HG03039 (cell line): ENCODE results near the gene SCARF1.

Experiments used
- ATAC-seq: cut with Tn5 transposase; IDR thresholded peaks from one replicate; pipeline ENCODE4 v1.9.1; 2021; ENCODE audit warnings: mild to moderate bottlenecking, moderate library complexity; ENCODE audit not compliant: unreplicated experiment

SCARF1 gene

DNA sequence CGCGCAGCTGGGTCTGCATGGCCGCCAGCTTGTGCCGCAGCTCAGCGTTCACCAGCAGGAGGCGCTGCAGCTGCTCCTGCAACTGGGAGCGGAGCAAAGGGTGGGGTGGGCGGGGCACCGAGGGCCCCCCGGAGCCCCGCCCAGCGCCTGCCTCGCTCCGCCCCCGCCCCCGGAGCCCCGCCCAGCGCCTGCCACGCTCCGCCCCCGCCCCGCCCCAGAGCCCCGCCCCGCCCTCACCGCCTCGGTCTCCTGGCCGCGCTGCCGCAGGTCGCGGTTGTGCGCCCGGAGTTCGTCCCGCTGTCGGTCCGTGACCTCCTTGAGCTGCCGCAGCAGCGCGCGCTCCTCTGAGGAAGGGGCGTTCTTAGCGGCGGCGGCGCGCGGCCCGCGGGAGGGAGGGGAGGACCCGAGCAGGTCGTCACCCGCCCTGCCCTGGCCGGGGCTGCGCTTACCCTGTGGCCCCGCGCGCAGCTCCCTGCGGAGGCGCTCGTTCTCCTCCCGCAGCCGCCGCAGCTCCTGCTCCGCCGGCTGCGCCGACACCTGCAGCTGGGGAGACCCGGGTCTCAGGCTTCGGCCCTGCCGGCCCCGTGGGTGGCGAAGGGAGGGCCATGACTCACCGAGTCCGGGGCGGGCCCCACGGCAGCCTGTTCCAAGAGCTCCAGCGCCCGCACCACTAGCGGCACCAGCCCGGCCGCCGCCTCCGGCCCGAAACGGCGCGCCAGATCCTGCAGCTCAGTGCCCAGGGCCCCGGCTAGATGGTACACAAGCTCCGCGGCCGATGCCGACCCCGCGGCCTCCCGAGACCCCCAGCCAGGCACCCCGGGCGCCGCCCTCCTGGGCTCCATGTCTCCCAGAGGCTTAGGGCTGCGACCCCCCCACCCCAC lies 3.7 kb upstream of the SCARF1 start:
- peak; percentile 47 for ATAC-seq

DNA sequence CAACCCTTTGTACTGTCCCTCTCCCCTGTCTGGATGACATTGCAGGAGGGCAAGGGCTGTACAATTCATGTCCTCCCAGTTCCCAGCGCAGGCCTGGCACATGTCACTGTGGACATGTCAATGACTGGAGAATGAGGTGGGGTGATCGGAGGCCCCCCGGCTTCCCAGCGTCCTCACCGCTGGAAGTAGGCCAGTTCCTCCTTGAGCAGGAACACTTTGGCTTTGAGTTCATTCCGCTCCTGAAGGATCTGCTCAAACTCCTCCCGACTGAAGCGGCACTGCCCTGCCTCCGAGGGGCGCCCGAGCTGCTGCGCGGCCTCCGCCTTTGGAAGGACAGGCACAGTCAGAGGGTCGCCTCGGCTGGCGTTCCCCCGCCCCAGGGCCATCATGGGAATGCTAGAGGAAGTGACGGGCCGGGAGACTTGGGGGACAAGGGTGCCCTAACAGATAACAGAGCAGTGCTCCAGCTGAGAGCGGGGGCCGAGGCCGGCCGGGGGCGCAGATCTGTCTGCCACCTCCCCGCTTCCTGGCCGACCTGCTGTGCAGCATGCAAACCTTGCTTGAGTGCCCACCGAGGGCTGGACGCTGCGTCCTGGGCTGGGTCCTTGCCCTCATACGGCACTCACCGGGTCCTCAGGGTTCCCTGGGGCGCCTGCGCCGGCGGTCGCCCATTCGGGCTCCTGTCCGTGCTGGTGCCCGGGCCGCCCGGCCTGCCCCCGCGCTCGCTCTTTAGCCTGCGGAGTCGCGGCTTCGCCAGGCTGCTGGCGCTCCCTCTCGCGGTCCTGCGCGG lies 2.8 kb upstream of the SCARF1 start:
- ATAC-seq = no peak

DNA sequence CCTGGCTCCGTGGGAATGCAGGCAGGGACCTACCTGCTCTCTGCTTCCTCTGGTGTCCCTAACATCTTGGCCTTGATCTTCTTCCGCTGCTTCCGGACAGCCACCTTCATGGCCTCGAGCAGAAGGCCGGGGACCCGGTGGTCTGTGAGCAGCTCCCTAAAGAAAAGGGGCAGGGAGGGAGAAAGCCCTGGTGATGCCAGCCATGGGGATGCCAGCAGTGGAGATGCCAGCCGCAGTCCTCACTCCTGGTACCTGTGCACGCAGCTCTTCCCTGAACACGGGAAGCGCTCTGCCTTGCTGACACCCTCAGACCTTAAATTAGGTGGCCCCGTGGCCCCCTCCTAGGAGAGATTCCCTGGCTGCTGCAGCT lies 2.3 kb upstream of the SCARF1 start:
- ATAC-seq = no peak

DNA sequence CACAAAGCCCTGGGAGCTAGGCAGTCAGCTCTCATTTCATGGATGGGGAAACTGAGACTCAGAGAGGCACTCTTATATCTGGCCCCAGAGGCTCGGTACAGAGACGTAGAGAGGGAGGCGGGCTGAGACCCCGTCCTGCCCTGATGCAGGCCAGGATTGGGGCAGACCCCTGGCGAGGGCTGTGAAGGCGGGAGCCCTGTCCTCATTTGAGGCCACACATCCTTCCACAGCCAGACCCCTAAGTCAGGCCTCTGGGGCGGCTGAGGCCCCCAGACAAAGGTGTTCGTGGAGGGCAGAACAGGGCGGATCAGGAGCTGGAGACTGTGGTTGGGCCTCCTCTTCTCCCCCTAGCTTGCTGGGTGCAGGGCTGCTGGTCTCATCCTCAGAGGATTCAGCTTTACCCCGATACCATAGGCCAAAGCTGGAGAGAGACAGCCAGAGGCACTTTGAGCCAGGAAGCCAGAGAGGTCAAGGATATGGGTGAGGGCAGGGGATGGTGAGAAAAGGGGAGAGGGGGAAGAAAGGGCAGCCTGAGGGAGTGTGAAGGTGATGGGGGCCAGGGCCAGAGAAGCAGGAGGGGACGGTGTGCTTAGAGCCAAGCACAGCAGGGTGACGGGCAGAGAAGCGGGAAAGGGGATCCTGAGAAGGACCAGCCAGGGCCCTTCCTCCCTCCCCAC lies 805 bp upstream of the SCARF1 start:
- ATAC-seq = no peak

DNA sequence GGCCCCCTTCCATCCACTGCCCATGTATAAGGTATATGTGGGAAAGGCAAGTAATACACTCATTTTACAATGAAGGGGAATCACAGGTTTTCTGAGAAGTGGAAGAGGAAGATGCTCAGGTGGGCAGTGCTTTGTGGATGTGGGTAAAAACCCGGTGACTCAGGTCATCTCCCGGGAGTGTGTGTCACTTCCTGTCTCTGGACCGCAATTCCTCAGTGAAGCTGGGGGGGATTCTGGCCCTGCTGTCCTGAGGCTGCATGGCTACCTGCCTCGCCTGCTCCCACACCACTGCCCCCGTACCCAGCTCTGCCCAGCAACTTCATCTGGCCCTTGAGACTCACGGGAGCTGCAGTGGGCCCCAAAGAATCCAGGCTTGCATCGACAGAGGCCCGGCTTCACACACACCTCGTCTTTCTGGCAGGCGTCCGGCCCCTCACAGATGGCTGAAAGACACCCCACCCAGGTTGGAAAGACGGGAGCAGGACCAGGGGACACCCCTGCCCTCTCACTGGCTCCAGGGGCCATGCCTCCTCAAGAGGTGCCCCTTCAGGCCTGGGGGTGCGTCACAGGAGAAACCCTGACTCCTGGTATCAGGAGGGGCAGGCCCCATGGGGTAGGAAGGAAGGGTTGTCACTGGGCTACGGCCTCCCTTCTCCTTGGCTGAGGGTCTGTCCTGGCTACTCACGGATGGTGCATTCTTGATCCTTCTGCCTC lies 882 bp downstream of the SCARF1 start:
- no peak for ATAC-seq

DNA sequence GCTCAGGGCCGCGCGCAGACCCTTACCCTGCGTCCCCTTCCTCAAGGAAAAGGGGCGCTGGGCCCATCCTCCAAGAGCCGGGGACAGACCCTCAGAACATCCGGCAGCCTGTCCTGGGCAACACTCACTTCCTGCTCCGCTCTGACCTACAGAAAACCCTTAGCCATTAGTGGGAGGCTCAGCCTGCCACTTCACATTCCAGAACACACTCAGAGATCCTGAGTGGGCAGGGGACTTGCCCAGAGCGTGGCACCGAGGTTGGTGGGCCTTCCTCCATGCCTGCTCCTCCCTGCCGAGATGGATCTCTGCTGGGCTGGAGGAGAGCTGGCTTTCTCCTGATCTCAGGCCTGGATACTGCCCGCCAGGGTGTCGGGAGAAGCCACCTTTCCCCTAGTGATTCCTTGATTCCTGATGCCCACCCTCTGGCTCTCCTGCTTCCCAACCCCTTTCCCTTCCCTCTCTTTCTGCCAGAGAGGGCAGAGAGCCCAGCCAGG lies 1.5 kb downstream of the SCARF1 start:
- ATAC-seq = no peak

DNA sequence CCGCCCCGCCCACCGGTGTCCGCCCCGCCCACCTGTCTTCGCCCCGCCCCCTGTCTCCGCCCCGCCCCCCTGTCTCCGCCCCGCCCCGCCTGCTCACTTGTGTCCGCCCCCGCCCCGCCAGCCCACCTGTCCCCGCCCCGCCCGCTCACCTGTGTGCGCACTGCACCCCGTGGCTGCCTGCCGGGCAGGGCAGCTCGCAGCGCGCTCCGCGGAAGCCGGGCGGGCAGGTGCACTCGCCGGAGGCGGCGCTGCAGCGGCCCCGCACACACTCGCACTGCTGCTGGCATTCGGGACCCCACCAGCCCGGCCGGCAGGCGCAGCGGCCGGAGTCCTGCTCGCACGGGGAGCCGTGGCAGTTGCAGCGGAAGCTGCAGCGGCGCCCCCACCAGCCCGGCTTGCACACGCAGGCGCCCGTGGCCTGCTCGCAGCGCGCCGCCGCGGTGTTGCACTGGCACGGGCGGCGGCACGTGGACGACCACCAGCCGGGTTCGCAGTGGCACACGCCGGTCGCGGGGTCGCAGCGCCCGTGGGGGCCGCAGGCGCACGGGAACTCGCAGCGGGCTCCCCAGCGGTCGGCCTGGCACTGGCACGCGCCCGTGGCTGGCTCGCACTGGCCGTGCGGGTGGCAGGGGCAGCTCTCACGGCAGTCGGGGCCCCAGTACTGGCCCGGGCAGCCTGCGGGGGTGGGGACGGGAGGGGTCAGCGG lies 2.1 kb downstream of the SCARF1 start:
- no peak for ATAC-seq

DNA sequence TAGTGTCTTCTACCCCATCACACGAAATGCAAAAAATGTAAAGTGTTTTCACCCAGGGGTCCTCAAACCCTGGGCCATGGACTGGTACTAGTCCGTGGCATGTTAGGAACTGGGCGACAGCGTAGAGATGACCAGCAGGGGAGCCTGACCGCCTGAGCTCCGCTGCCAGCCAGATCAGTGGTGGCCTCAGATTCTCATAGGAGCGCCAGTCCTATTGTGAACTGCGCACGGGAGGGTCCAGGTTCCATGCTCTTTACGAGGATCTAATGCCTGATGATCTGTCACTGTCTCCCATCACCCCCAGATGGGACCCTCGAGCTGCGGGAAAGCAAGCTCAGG lies 4.5 kb downstream of the SCARF1 start:
- ATAC-seq = no peak

DNA sequence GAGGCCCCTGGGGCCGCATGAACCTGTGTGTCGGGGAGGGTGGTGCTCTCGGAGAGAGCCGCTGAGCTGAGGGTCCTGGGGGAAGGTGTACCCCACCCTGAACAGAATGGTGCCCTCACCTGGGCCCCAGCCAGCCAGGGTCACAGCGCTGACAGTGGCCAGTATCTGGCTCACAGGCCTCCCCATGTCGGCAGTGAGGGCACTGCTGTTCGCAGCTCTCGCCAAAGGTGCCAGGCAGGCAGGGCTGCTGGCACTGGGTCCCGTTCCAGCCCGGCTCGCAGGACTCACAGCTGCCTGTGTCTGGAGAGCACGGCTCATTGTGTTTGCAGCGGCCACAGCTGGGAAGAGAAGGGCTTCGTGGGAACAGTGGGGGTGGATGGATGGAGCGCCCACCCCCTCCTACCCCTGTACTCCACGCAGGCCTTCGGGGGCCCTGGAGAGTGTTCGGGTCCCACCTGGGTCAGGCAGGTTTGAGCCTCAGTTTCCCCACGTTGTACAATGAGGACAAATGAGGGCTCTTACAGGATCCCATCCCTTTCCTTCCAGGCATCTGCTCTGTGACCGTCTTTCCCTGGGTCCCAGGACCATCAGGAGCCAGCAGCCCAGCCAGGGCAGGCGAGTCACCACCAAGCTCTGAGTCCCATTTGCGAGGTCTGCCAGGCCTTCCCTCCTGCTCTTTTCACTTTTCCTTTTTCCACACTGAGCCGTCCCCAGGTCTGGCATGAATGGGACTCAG lies 5.0 kb downstream of the SCARF1 start:
- no peak for ATAC-seq

DNA sequence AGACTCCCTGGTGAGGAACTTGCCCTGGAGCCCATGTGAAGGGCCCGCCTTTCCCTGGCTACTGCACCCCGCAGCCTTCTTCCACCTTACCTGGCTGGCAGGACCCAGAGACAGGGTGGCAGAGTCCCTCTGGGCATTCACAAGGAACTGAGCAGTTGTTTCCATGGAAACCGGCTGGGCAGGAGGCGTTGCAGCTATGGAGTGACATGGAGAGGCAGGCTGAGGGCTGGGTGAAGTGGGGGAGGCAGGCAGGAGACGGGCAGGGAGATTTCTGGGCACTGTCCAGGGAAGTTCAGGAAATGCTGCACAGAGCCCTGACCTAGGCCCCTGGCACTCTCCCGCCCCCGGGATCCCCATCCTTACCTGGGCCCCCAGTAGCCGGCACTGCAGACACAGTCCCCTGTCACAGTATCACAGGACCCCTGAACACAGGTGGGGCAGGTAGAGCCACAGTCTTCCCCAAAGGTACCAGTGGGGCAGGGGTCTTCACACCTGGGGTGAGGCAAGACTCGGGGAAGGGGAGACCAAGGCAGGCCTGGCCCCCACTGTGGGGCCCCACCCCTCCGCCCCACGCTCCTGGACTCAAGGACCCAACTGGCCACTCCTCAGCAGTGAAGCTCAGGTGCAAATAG lies 5.9 kb downstream of the SCARF1 start:
- no peak for ATAC-seq

DNA sequence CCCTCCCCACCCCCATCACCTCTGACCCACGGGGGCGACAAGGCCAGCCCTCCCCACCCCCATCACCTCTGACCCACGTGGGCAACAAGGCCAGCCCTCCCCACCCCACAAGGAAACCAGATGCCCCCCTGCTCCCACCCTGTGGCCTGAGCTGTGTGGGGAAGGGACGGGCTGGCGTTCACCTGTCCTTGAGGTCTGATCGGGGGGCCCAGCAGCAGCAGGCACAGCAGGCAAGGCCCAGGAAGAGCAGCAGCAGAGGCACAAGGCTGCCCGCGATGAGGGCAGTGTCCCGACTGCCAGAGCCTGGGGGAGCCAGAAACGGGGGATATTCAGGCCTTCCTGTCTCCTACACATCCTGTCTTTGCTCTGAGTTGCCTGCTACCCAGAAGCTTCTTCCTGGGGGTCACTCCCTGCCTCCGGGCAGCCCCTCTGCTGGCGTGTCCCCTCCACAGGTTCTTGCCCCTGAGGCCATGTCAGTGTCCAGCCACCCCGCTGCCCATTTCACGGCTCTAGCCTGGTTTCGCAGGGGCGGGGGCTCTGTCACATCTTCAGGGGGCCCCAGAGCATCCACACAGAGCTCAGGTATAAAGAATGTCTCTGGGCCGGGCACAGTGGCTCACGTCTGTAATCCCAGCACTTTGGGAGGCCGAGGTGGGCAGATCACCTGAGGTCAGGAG lies 6.8 kb downstream of the SCARF1 start:
- no peak for ATAC-seq

DNA sequence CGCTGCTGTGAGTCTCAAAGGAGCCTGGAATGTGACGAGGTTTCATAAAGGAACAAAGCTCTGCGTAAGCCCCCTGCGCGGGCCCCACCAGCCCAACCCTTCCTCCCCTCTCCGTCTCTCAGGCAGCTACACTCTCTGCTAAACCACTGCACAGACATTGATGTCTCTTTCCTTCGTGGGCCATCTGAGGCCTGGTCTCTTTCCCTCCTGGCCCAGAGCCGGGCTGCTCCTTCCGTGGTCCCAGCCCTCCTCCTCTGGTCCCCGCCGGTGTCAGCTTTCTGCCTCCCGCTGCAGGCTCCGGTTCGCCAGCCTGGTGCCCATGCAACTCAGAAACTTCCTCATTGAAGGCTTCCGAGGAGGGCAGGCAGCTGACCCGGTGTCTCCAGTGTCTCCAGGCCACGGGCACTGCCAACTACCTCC lies 7.4 kb downstream of the SCARF1 start:
- ATAC-seq = no peak

DNA sequence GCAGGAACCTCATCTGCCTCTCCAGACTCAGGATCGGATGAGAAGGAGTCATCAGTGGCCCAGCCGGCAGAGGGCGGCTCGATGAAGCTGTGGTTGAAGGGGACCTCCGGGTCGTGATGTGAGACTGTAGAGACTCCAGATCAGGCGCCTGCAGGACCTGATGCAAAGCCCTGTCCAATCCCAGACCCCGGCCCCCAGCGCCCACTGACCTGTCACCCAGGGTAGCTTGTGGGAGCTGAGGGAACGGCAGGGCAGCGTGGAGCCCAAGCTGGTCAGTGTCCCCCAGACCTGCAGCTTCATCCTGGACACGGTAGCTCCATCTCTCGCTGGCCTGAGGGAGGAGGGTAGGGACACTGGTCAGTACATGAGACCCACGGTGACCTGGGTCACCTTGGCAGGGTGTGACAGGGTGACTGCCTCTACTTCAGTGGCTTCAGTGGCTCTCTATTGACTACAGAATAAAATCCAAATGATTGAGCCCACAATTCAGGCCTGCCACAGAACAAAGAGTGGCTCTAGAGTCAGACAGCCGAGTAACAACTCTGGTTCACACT lies 8.7 kb downstream of the SCARF1 start:
- no peak for ATAC-seq

DNA sequence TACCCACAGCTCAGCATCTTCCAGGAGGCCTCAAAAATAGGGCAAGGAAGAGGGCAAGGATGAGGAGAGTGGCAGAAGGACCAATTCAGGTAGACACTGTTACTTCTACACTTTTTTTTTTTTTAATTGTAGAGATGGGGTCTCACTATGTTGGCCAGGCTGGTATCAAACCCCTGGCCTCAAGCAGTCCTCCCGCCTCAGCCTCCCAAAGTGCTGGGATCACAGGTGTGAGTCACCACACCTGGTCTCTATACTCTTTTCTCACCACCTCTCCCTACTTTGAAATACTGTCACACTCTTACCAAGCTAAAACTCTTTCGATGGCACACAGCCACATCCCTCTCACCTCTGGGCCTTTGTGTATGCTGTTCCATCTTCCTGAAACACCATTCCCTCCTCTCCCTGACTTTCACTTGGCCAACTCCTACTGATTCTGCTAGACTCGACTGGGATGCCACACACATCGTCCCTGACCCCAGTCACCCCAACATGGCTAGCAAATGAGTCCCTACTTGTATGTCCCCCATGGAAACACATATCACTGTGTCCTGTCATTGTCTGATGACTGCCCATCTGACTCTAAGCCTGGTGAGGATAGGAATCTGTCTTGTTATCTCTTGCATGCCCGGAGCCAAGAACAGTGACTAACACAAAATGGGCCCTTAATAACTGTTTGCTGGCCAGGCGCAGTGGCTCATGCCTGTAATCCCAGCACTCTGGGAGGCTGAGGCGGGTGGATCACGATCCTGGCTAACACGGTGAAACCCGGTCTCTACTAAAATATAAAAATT lies 9.7 kb downstream of the SCARF1 start:
- ATAC-seq = no peak

DNA sequence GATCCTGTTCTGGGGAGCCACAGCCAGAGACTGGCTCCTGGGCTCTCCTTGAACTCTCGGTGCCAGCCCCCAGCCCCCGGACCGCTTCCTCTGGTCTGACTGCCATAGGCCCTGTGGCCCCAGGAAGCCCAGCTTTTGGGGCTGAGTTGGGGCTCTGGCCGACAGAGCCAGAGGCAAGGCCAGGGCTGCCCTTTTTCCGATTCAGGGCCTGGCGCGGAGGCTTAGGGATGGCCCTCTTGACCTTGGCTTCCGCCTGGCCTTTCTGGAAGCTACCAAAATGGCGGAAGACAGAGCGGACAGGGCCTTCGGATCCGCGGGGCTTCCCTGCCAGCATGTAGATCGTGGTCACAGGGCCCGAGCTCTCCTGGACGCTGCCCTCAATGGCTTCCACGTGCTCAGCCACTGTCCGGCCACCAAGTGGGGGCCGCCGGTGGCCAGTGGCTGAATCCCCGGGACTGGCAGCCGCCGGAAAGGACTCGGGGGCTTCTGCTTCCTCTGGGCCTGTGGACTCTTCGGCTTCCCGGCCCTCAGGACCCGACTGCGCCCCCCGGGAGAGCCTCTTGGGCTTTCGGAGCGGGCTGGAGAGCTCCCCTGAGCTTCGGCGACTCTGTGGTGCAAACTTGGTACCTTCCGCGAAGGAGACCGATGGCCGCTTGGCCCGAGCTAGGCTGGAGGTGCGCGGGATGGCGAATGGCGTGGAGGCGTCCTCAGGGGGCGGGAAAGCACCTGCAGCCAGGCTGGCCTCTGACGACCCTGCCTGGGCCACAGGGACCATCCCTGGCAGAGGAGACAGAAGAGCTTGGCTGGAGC lies 10.5 kb downstream of the SCARF1 start:
- ATAC-seq = no peak

DNA sequence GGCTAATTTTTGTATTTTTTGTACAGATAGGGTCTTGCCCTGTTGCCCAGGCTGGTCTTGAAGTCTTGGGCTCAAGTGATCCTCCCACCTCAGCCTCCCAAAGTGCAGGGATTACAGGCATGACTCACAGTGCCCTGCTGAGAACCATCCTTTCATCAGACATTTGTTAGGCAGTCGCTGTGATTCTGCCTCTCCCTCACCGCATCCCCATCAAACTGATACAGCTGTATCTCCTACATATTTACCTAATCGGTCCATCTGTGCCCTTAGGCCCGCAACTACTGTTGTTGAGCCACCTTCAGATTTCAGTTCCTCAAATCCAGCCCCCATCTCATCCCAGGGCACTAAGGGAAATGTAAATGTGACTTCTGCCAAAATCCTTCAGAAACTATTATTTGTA lies 14.9 kb downstream of the SCARF1 start:
- no peak for ATAC-seq
